Measurements from ENCODE around the gene PRODH. TPM values are rescaled to one million over a fixed set of nuclear protein-coding genes. Genes with fewer than 3 reads are reported as not detected.
"Not testable (repeated sequence)": the region's sequence is repeated elsewhere in the genome, so short reads cannot be mapped to it uniquely, and the experiment has no call there.

Gene PRODH
- polyA plus RNA-seq, 3 donors: 2.6 to 12.4 (median 4.9) TPM

GRCh38 chr22:18956956-18957355 lies 20.9 kb upstream of the PRODH start:
- H3K27ac ChIP-seq (ENCODE audit: low read depth, low read length): not testable (repeated sequence)
- WGBS, 3 donors: 64 to 81% (median 71%) methylated on average over 15 of the region's 15 CpGs

DNA sequence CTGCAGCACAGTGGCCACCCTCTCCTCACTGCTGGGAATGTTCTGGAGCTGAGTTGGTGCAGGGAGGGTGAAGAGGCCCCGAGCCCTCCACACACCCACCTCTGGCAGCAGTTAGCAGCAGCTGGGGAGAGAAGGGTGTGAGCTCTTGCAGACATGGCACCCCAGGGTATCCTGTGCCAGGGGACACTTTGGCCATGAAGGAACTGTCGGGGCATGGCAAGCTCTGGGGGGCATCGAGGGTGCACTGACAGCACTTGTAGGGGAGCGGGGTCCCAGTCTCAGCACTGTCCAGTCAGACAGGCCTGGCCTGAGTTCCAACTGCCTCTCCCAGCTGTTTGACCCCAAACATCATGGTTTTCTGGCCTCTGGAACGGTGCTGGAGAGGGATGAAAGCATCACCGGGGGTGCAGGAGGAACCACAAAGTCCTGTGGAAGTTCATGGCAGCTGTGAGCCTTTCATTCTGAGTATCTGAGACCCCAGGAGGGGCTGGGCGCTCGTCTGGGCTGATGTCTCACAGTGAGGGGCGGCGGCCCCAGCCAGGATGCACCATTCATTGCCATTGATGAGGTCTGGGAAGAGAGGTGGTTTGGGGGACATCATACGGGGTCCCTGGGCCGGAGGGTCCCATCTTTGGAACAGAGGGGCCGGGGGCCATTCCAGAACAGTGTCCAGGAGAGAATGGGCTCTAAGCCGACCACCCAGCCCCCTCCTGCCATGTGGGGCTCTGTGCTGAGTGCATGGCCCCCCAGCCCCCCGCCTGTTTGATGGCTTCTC lies 20.2 kb upstream of the PRODH start:
- 70 to 75% (median 74%) methylated on average over 15 of the region's 15 CpGs for WGBS, 3 donors
- H3K27ac ChIP-seq (ENCODE audit: low read depth, low read length): not testable (repeated sequence)

- WGBS, 3 donors: 88 to 93% (median 88%) methylated on average over 10 of the region's 10 CpGs
- no peak overlapping the region for H3K27ac ChIP-seq (ENCODE audit: low read depth, low read length)
Measured at GRCh38 chr22:18955696-18956095, 19.6 kb upstream of the PRODH start.

GRCh38 chr22:18954990-18955571 lies 19.0 kb upstream of the PRODH start:
- H3K27ac ChIP-seq (ENCODE audit: low read depth, low read length): no peak overlapping the region
- WGBS, 3 donors: 81 to 83% (median 82%) methylated on average over 15 of the region's 15 CpGs

GRCh38 chr22:18954303-18954989 lies 18.4 kb upstream of the PRODH start:
- WGBS, 3 donors: 10 to 12% (median 10%) methylated on average over 12 of the region's 14 CpGs

GRCh38 chr22:18953128-18953527 lies 17.0 kb upstream of the PRODH start:
- H3K27ac ChIP-seq (ENCODE audit: low read depth, low read length): not testable (repeated sequence)
- 44 to 53% (median 51%) methylated on average over 11 to 14 of the region's 14 CpGs for WGBS, 3 donors

More at GRCh38 chr22:18954303-18954989, 18.4 kb upstream of the PRODH start:
- not testable (repeated sequence) for H3K27ac ChIP-seq (ENCODE audit: low read depth, low read length)

GRCh38 chr22:18952022-18952421 lies 15.9 kb upstream of the PRODH start:
- no peak overlapping the region for H3K27ac ChIP-seq (ENCODE audit: low read depth, low read length)
- 65 to 87% (median 66%) methylated on average over 4 to 6 of the region's 6 CpGs for WGBS, 3 donors

- 88 to 90% (median 88%) methylated on average over 5 of the region's 5 CpGs for WGBS, 3 donors
- no peak overlapping the region for H3K27ac ChIP-seq (ENCODE audit: low read depth, low read length)
Measured at GRCh38 chr22:18950141-18950540, 14.0 kb upstream of the PRODH start.

- 65 to 78% (median 75%) methylated on average over 10 to 12 of the region's 12 CpGs for WGBS, 3 donors
- no peak overlapping the region for H3K27ac ChIP-seq (ENCODE audit: low read depth, low read length)
Measured at GRCh38 chr22:18947905-18948304, 11.8 kb upstream of the PRODH start.

GRCh38 chr22:18947105-18947504 lies 11.0 kb upstream of the PRODH start:
- WGBS, 3 donors: 48 to 59% (median 50%) methylated on average over 3 of the region's 9 CpGs
- not testable (repeated sequence) for H3K27ac ChIP-seq (ENCODE audit: low read depth, low read length)

DNA sequence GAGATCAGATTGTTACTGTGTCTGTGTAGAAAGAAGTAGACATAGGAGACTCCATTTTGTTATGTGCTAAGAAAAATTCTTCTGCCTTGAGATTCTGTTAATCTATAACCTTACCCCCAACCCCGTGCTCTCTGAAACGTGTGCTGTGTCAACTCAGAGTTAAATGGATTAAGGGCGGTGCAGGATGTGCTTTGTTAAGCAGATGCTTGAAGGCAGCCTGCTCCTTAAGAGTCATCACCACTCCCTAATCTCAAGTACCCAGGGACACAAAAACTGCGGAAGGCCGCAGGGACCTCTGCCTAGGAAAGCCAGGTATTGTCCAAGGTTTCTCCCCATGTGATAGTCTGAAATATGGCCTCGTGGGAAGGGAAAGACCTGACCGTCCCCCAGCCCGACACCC lies 2.6 kb upstream of the PRODH start:
- 31 to 35% methylated on average over 3 to 5 of the region's 8 CpGs; no CpG with 5 or more reads in 1 of the 3 donors for WGBS, 3 donors
- not testable (repeated sequence) for H3K27ac ChIP-seq (ENCODE audit: low read depth, low read length)

DNA sequence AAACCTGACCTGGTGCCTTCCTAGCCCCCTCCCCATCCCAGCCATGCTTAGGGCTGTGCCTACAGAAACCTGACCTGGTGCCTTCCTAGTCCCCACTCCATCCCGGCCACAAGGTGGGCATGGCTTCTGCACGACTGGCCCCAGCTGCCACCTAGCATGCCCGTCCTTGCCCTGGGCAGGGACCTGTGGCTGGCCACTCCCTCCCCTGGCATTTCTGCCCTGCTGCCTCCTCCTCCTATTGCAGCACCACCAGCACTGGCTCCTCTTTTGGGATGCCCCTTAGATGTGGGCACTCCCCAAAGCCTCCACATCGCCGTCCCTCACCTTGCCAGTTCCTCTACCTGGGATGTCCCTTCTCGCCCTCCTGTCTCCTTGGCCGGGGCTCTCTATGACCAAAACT lies 1.4 kb downstream of the PRODH start:
- WGBS, 3 donors: no CpG with 5 or more reads among the region's 7 CpGs
- not testable (repeated sequence) for H3K27ac ChIP-seq (ENCODE audit: low read depth, low read length)

DNA sequence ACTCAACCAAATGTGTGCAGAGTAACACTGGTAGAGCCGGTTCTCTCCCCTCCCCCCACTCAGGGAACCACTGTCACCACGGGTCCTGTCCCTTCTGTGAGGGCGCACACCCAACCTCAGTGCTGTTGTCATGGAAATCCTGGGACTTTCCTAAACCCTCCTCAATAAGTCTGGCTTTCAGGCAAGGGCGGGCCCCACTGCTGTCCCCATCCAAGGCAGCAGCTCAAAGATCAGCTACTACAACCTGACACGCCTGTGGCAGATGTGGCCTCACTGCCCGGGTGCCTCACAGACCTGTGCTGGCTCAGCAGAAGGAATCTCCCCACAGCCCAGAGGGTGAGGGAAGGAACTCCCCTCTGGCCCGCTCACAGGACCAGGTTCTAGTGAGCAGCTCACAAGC lies 2.2 kb downstream of the PRODH start:
- no CpG with 5 or more reads among the region's 7 CpGs for WGBS, 3 donors
- no peak overlapping the region for H3K27ac ChIP-seq (ENCODE audit: low read depth, low read length)

DNA sequence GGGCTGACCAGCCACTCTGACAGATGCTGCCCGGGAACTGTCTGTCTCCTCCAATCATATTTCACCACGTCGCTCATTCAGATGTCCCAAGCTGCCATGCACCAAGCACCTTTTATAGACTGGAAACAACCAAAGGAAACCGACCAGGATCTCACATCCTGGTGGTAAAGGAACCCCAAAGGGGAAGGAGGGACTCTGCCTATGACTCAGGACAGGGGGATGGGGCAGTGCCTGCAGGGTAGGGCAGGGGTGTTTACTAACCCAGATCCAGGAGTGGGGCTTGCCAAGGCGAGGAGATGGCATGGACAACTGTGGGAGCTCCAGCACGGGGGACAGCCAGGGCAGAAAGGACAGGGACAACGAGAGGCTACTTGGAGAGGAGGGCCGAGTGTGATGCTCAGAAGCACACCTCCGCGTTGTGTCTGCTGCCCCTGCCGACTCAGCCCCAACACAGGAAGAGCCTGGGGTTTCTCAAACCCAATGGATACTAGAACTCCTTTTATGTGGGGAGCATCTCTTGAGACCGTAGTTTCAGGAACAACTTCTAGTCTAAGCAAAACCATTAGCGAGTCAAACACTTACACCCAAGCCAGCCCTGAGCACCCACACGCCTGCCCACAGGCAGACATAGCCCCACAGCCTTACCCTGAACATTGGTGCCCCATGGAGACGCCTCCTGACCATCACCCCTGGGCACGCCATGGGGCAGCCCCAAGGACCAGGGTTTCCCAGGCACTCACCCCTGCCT lies 4.0 kb downstream of the PRODH start:
- no CpG with 5 or more reads among the region's 16 CpGs for WGBS, 3 donors
- H3K27ac ChIP-seq (ENCODE audit: low read depth, low read length): no peak overlapping the region

DNA sequence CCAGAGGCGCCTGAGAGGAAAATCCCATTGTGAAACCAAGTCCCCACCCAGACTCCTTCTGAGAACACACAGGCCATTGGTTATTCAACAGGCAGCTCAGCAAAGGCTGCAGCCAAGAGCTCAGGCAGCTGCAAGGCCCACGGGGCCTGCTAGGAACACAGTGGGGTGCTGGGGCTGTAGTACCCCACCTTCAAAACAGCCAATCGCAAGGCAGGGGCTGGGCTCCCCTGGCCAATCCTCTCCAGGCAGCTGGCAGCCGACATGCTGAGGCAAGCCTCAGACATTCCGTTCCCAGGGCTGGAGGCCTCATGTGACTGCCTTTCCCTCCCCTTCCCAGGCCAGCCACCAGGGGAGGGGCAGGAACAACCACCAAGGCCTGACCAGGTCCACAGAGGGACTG lies 6.6 kb downstream of the PRODH start:
- no peak overlapping the region for H3K27ac ChIP-seq (ENCODE audit: low read depth, low read length)
- 30% methylated on average over 1 of the region's 5 CpGs; no CpG with 5 or more reads in 2 of the 3 donors for WGBS, 3 donors

GRCh38 chr22:18927573-18927972 lies 8.5 kb downstream of the PRODH start:
- H3K27ac ChIP-seq (ENCODE audit: low read depth, low read length): no peak overlapping the region
- no CpG with 5 or more reads among the region's 5 CpGs for WGBS, 3 donors

DNA sequence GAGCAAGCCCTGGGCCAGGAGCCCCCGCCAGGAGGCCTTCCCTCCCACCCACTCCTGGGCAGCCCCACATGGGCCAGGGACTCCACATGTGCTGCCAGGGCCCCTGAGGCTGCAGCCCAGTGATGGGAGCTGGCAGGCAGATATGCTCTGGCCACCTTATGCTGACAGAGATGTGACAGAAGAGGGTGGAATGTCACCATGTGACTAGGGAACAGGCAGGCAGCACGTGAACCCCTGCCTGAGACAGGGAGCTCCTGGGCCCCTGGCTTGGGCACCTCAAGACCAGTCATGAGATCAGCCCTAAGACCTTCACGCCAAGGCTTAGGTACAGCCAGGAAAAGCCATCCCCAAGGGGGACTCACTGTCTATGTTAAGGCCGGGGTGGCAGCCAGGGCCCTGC lies 9.1 kb downstream of the PRODH start:
- no CpG with 5 or more reads among the region's 4 CpGs for WGBS, 3 donors
- H3K27ac ChIP-seq (ENCODE audit: low read depth, low read length): no peak overlapping the region

- no CpG with 5 or more reads among the region's 20 CpGs for WGBS, 3 donors
Measured at GRCh38 chr22:18925368-18926064, 10.6 kb downstream of the PRODH start.

More at GRCh38 chr22:18925368-18926064, 10.6 kb downstream of the PRODH start:
- no peak overlapping the region for H3K27ac ChIP-seq (ENCODE audit: low read depth, low read length)
